Measurements from ENCODE around the gene VPS8. TPM values are rescaled to one million over a fixed set of nuclear protein-coding genes. Genes with fewer than 3 reads are reported as not detected.
A peak's percentile ranks its signal among the peaks of the same experiment; 100 is the strongest.

VPS8 gene
- total and polyA plus RNA-seq, 2 of the 13 experiments (the other 11 are each of a cell fraction or from before 2014, with no cell fraction given) = 14.2 to 35.1 TPM

DNA sequence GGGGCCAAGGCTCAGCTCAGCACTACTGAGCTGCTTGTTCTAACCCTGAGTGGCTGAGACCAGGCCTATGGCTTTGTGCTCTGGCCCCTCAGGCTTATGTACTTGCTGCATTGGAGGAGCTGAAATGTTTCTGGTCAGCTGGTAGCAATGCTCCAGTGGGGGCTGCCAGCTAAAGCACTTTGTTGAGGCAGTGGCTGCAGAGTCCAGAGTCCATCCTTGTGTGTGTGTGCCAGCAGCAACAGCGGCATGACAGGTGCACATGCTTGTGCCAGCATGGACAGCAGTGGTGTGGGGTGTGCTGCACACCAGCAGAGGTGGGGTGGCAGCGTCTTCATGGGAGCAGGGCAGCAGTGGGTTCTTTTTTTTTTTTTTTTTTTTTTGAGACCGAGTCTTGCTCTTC lies 169.1 kb downstream of the VPS8 start (continued):
- TF ChIP-seq MEF2D (CRISPR knock-in tag; IDR thresholded peaks at IDR 0.05) (no peak), RBFOX2 (IDR thresholded peaks at IDR 0.05; ENCODE audit: low read depth, low read length) (no peak), POLR2AphosphoS2 (IDR thresholded peaks at IDR 0.05; ENCODE audit: low read depth, low read length) (no peak), STAG1 (CRISPR knock-in tag; IDR thresholded peaks at IDR 0.05) (no peak), CEBPG (CRISPR knock-in tag; IDR thresholded peaks at IDR 0.05) (no peak), TGIF2 (CRISPR knock-in tag; IDR thresholded peaks at IDR 0.05) (peak; percentile 71; the same call in 1 of the 2 replicates), ZNF264 (CRISPR knock-in tag; IDR thresholded peaks at IDR 0.05) (peak; percentile 55; the same call in 1 of the 2 replicates), RXRB (CRISPR knock-in tag; IDR thresholded peaks at IDR 0.05; ENCODE audit: borderline replicate concordance) (peak; percentile 39; the same call in 1 of the 2 replicates), ZBTB33 (CRISPR knock-in tag; IDR thresholded peaks at IDR 0.05) (peak; percentile 64; the same call in 1 of the 2 replicates), FOXP1 (IDR thresholded peaks at IDR 0.05) (no peak), FOXP1 (CRISPR knock-in tag; IDR thresholded peaks at IDR 0.05) (no peak), KDM5A (IDR thresholded peaks at IDR 0.05; ENCODE audit: borderline replicate concordance, low read length) (no peak), ZNF292 (CRISPR knock-in tag; IDR thresholded peaks at IDR 0.05; ENCODE audit: borderline replicate concordance, low read depth) (peak; percentile 80; the same call in 1 of the 2 replicates), MAX (IDR thresholded peaks at IDR 0.05) (peak; percentile 84), ZNF232 (CRISPR knock-in tag; IDR thresholded peaks at IDR 0.05; ENCODE audit: borderline replicate concordance) (no peak), ZBTB43 (CRISPR knock-in tag; conservative IDR thresholded peaks at IDR 0.05) (peak; percentile 58), ZNF569 (CRISPR knock-in tag; IDR thresholded peaks at IDR 0.05; ENCODE audit: borderline replicate concordance) (no peak), NFKBIZ (CRISPR knock-in tag; IDR thresholded peaks at IDR 0.05) (no peak), ZFY (CRISPR knock-in tag; IDR thresholded peaks at IDR 0.05) (peak; percentile 25; the same call in 1 of the 2 replicates), ZNF674 (CRISPR knock-in tag; IDR thresholded peaks at IDR 0.05; ENCODE audit: low read depth) (no peak), CHD4 (IDR thresholded peaks at IDR 0.05; ENCODE audit: borderline replicate concordance, low read length) (no peak), NBN (conservative IDR thresholded peaks at IDR 0.05) (no peak)
- TF ChIP-seq, protein P1, sequence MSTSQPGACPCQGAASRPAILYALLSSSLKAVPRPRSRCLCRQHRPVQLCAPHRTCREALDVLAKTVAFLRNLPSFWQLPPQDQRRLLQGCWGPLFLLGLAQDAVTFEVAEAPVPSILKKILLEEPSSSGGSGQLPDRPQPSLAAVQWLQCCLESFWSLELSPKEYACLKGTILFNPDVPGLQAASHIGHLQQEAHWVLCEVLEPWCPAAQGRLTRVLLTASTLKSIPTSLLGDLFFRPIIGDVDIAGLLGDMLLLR (CRISPR knock-in tag; IDR thresholded peaks at IDR 0.05) = no peak
- TF ChIP-seq, protein P2, sequence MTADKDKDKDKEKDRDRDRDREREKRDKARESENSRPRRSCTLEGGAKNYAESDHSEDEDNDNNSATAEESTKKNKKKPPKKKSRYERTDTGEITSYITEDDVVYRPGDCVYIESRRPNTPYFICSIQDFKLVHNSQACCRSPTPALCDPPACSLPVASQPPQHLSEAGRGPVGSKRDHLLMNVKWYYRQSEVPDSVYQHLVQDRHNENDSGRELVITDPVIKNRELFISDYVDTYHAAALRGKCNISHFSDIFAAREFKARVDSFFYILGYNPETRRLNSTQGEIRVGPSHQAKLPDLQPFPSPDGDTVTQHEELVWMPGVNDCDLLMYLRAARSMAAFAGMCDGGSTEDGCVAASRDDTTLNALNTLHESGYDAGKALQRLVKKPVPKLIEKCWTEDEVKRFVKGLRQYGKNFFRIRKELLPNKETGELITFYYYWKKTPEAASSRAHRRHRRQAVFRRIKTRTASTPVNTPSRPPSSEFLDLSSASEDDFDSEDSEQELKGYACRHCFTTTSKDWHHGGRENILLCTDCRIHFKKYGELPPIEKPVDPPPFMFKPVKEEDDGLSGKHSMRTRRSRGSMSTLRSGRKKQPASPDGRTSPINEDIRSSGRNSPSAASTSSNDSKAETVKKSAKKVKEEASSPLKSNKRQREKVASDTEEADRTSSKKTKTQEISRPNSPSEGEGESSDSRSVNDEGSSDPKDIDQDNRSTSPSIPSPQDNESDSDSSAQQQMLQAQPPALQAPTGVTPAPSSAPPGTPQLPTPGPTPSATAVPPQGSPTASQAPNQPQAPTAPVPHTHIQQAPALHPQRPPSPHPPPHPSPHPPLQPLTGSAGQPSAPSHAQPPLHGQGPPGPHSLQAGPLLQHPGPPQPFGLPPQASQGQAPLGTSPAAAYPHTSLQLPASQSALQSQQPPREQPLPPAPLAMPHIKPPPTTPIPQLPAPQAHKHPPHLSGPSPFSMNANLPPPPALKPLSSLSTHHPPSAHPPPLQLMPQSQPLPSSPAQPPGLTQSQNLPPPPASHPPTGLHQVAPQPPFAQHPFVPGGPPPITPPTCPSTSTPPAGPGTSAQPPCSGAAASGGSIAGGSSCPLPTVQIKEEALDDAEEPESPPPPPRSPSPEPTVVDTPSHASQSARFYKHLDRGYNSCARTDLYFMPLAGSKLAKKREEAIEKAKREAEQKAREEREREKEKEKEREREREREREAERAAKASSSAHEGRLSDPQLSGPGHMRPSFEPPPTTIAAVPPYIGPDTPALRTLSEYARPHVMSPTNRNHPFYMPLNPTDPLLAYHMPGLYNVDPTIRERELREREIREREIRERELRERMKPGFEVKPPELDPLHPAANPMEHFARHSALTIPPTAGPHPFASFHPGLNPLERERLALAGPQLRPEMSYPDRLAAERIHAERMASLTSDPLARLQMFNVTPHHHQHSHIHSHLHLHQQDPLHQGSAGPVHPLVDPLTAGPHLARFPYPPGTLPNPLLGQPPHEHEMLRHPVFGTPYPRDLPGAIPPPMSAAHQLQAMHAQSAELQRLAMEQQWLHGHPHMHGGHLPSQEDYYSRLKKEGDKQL (CRISPR knock-in tag; IDR thresholded peaks at IDR 0.05; ENCODE audit: low read depth) = no peak

Data from HepG2 (cell line).